Measurements from ENCODE around the gene R3HCC1L. TPM values are rescaled to one million over a fixed set of nuclear protein-coding genes. Genes with fewer than 3 reads are reported as not detected.

R3HCC1L gene
- total RNA-seq, 3 donors from 2014 or later, result 15.3 to 22.8 (median 18.8) TPM

GRCh38 chr10:98256692-98257091, 122.2 kb downstream of the R3HCC1L start:
- ATAC-seq, result no peak

GRCh38 chr10:98257198-98257597, 122.7 kb downstream of the R3HCC1L start:
- H3K9me3 ChIP-seq, result no peaks in the 10 kb centered on the region
- intact Hi-C loops (cut with DNase I, micrococcal nuclease), result no loop called here
- TF ChIP-seq, protein P1, sequence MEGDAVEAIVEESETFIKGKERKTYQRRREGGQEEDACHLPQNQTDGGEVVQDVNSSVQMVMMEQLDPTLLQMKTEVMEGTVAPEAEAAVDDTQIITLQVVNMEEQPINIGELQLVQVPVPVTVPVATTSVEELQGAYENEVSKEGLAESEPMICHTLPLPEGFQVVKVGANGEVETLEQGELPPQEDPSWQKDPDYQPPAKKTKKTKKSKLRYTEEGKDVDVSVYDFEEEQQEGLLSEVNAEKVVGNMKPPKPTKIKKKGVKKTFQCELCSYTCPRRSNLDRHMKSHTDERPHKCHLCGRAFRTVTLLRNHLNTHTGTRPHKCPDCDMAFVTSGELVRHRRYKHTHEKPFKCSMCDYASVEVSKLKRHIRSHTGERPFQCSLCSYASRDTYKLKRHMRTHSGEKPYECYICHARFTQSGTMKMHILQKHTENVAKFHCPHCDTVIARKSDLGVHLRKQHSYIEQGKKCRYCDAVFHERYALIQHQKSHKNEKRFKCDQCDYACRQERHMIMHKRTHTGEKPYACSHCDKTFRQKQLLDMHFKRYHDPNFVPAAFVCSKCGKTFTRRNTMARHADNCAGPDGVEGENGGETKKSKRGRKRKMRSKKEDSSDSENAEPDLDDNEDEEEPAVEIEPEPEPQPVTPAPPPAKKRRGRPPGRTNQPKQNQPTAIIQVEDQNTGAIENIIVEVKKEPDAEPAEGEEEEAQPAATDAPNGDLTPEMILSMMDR (IDR thresholded peaks at IDR 0.05), result no peak

More at GRCh38 chr10:98256692-98257091, 122.2 kb downstream of the R3HCC1L start:
- H3K9me3 ChIP-seq, result no peaks in the 10 kb centered on the region
- TF ChIP-seq, protein P1 (IDR thresholded peaks at IDR 0.05), result no peak
- no peaks in the 10 kb centered on the region for H3K36me3 ChIP-seq (ENCODE audit: low read depth)
- intact Hi-C loops (cut with DNase I, micrococcal nuclease), result no loop called here
- H3K4me1 ChIP-seq (ENCODE audit: low read depth), result no peaks in the 10 kb centered on the region
- H3K4me3 ChIP-seq, result no peak overlapping the region
- DNase-seq, result no peak

GRCh38 chr10:98257961-98258360, 123.5 kb downstream of the R3HCC1L start:
- Histone ChIP-seq H3K9me3 (no peaks in the 10 kb centered on the region), H3K4me1 (ENCODE audit: low read depth) (no peaks in the 10 kb centered on the region), H3K36me3 (ENCODE audit: low read depth) (no peaks in the 10 kb centered on the region), H3K4me3 (no peak overlapping the region)
- DNase-seq (no peak), ATAC-seq (no peak)
- intact Hi-C loops (cut with DNase I, micrococcal nuclease), result no loop called here
- TF ChIP-seq, protein P1 (IDR thresholded peaks at IDR 0.05), result no peak

More at GRCh38 chr10:98257198-98257597, 122.7 kb downstream of the R3HCC1L start:
- DNase-seq (no peak), ATAC-seq (no peak)
- no peaks in the 10 kb centered on the region for H3K36me3 ChIP-seq (ENCODE audit: low read depth)
- no peaks in the 10 kb centered on the region for H3K4me1 ChIP-seq (ENCODE audit: low read depth)
- no peak overlapping the region for H3K4me3 ChIP-seq

- intact Hi-C loops (cut with DNase I, micrococcal nuclease), result no loop called here
- Histone ChIP-seq H3K9me3 (no peaks in the 10 kb centered on the region), H3K4me1 (ENCODE audit: low read depth) (no peaks in the 10 kb centered on the region), H3K36me3 (ENCODE audit: low read depth) (no peaks in the 10 kb centered on the region), H3K4me3 (no peak overlapping the region)
- DNase-seq (no peak), ATAC-seq (no peak)
- TF ChIP-seq, protein P1 (IDR thresholded peaks at IDR 0.05), result no peak
Observed at GRCh38 chr10:98258683-98259454, 124.4 kb downstream of the R3HCC1L start.

DNA sequence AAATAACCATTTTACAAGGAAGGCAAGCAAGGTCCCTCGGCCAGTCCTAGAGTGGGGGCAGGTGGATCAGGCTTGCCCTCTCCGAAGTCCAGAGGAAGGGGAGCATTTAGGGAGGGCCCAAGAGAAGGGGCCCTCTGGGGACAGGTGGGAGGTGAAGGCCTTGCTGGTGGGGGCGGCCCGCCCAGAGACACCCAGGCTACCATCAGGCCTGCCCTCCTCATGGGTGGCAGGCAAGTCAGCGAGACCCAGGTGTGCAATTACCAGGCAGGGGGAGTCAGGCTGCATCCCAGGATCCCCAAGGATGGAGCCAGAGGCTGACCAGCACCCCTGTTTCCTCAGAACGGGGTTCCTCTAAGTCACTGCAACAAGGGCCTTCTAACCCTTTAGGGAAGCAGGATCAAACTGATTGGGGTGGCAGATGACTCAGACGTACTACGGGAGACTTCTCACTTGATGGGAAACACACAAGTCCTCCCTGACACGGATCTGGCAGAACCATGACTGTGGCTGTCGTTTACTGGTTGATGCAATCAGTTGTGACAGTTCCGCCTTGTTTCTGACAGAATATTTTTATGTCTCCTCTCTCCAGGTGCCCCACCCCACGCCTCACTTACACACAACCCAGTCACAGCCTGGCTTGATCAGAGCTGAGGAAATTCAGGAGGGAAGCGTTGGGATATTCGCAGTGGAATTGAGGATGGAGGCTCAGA, 125.3 kb downstream of the R3HCC1L start:
- H3K9me3 ChIP-seq, result no peaks in the 10 kb centered on the region
- TF ChIP-seq, protein P1 (IDR thresholded peaks at IDR 0.05), result no peak
- intact Hi-C loops (cut with DNase I, micrococcal nuclease), result no loop called here
- DNase-seq (no peak), ATAC-seq (peak; percentile 47)
- no peaks in the 10 kb centered on the region for H3K36me3 ChIP-seq (ENCODE audit: low read depth)
- no peaks in the 10 kb centered on the region for H3K4me1 ChIP-seq (ENCODE audit: low read depth)
- H3K4me3 ChIP-seq, result no peak overlapping the region
